ENCODE measurements around the gene SLC10A3.

The SLC10A3 gene

DNA sequence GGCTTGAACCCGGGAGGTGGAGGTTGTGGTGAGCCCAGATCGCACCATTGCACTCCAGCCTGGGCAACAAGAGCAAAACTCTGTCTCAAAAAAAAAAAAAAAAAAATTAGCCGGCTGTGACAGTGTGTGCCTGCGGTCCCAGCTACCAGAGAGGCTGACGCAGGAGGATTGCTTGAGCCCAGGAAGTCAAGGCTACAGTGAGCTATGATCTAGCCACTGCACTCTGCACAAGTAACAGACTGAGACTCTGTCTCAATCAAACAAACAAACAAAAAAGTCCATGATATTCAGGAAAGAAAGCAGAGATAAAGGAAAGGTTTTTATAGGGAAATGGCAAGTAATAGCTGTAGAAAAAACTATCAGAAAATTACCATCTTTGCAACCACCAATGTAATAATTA lies 9.2 kb downstream of the SLC10A3 start:
- Mint-ChIP-seq H3K36me3 (peaks cover 43% of the 10 kb centered on the region), H3K4me1 (peaks cover 14% of the 10 kb centered on the region), H3K4me3 (no peak overlapping the region), H3K27ac (no peak overlapping the region), H3K9me3 (no peaks in the 10 kb centered on the region)
- DNase-seq (ENCODE audit: low spot score in 2 of 2) (no peak), ATAC-seq (no peak)

- peaks cover 18% of the 10 kb centered on the region for H3K4me1 Mint-ChIP-seq
- peak within 1 kb of the TSS; percentile 92 for H3K27ac Mint-ChIP-seq
- H3K4me3 Mint-ChIP-seq: peak within 1 kb of the TSS; percentile 77
Observed at GRCh38 chrX:154478728-154479622, 11.5 kb downstream of the SLC10A3 start, which contains the start of gene LAGE3. LAGE3 (minus strand) TSS chrX:154479281; CDS start chrX:154478915, 366 bp downstream.

DNA sequence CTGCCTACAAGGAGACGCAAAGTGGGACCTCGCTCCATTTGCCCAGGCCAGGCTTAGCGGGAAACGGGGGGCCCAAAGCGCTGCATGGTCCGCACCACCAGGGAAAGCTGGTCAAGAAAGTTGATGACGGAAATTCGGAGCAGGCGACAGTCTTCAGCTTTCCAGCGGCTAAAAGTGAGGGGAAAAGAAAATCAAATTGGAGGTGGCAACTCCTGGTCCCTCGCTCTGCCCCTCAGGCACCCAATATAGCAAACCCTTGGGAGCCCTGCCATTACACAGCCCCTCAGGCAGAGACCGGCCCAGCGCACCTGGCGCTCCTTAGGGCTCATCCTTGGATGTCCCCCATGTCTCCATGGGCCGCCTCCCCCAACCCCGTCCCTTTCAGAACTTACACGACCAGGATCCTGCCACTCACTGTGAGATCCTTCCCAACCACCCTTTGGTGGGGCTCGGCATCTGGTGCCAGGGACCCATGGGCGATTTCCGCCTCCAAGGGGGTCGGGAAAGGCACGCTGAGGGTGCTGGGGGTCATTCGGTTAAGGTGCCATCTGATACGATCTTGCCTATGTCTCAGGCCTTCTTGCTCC lies 12.4 kb downstream of the SLC10A3 start:
- Mint-ChIP-seq H3K36me3 (peaks cover 45% of the 10 kb centered on the region), H3K4me3 (peak overlapping the region; percentile 77), H3K27ac (peak overlapping the region; percentile 92), H3K4me1 (peaks cover 12% of the 10 kb centered on the region), H3K9me3 (no peaks in the 10 kb centered on the region)
- DNase-seq (ENCODE audit: low spot score in 2 of 2): no peak
- ATAC-seq: no peak

More at GRCh38 chrX:154478728-154479622, 11.5 kb downstream of the SLC10A3 start, which contains the start of gene LAGE3:
- peaks cover 48% of the 10 kb centered on the region for H3K36me3 Mint-ChIP-seq
- DNase-seq (ENCODE audit: low spot score in 2 of 2) (peak; percentile 96 to 98), ATAC-seq (peak; percentile 94)
- H3K9me3 Mint-ChIP-seq: no peaks in the 10 kb centered on the region

DNA sequence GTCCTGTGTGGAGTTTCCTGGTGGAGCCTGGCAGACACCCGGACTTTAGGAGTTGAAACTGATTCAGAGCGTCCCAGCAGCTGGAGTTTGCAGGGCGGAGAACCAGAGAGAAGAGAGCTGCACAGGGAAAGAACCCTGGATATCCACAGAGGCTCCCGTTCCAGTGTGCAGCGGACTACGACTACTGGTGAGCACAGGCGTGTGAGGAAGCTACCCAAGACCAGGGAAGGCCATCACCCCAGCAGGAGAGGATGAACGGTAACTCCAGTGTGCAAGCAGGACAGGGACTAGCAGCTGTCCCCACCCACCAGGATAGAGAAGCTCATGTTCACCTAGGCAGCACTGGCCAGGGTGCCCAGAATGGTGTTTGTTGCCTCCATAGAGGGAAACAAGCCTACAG lies 13.6 kb downstream of the SLC10A3 start:
- no peak for ATAC-seq
- Mint-ChIP-seq H3K4me3 (no peak overlapping the region), H3K36me3 (peaks cover 43% of the 10 kb centered on the region)

GRCh38 chrX:154473683-154474082 lies 16.7 kb downstream of the SLC10A3 start:
- Mint-ChIP-seq H3K36me3 (peaks cover 61% of the 10 kb centered on the region), H3K27ac (peak overlapping the region; percentile 81), H3K9me3 (no peaks in the 10 kb centered on the region), H3K4me1 (peaks cover 5% of the 10 kb centered on the region), H3K4me3 (no peak overlapping the region)
- ATAC-seq: no peak
- DNase-seq (ENCODE audit: low spot score in 2 of 2): no peak

More for the DNA sequence above, 13.6 kb downstream of the SLC10A3 start:
- DNase-seq (ENCODE audit: low spot score in 2 of 2): no peak
- no peaks in the 10 kb centered on the region for H3K9me3 Mint-ChIP-seq
- peaks cover 11% of the 10 kb centered on the region for H3K4me1 Mint-ChIP-seq
- H3K27ac Mint-ChIP-seq: no peak overlapping the region

GRCh38 chrX:154472685-154473632 lies 17.5 kb downstream of the SLC10A3 start:
- no peak overlapping the region for H3K4me3 Mint-ChIP-seq
- H3K27ac Mint-ChIP-seq: peak overlapping the region; percentile 81
- ATAC-seq (no peak), DNase-seq (ENCODE audit: low spot score in 2 of 2) (no peak)
- no peaks in the 10 kb centered on the region for H3K9me3 Mint-ChIP-seq
- peaks cover 61% of the 10 kb centered on the region for H3K36me3 Mint-ChIP-seq
- peaks cover 5% of the 10 kb centered on the region for H3K4me1 Mint-ChIP-seq

- peaks cover 5% of the 10 kb centered on the region for H3K4me1 Mint-ChIP-seq
- peaks cover 60% of the 10 kb centered on the region for H3K36me3 Mint-ChIP-seq
- DNase-seq (ENCODE audit: low spot score in 2 of 2) (no peak), ATAC-seq (no peak)
- H3K4me3 Mint-ChIP-seq: no peak overlapping the region
- H3K9me3 Mint-ChIP-seq: no peaks in the 10 kb centered on the region
- H3K27ac Mint-ChIP-seq: no peak overlapping the region
Observed at GRCh38 chrX:154471839-154472684, 18.4 kb downstream of the SLC10A3 start.

DNA sequence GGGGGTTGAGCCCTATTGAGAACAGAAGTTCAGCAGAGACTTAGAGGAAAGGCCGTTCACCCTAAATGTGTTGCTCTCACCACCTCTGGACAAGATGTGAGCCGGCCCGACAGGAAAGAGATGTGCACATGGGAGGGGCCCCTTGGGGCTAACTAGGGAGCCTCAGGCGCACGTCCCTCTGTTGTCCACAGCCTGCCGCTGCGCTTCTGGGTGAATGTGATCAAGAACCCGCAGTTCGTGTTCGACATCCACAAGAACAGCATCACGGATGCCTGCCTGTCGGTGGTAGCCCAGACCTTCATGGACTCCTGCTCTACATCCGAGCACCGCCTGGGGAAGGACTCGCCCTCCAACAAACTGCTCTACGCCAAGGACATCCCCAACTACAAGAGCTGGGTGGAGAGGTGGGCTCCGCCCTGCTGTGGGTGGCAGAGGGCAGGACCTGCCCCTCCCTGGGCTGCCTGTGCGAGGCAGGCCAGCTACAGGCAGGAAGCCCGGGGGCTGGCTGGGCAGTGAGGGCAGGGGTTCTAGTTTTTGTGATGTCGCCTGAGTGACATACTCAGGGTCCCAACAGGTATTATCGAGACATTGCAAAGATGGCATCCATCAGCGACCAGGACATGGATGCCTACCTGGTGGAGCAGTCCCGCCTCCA lies 19.4 kb downstream of the SLC10A3 start:
- ATAC-seq: no peak
- peaks cover 5% of the 10 kb centered on the region for H3K4me1 Mint-ChIP-seq
- no peak overlapping the region for H3K27ac Mint-ChIP-seq
- H3K9me3 Mint-ChIP-seq: no peaks in the 10 kb centered on the region
- no peak overlapping the region for H3K4me3 Mint-ChIP-seq
- no peak for DNase-seq (ENCODE audit: low spot score in 2 of 2)
- peaks cover 65% of the 10 kb centered on the region for H3K36me3 Mint-ChIP-seq

- no peak overlapping the region for H3K4me3 Mint-ChIP-seq
- ATAC-seq (no peak), DNase-seq (ENCODE audit: low spot score in 2 of 2) (no peak)
- peaks cover 2% of the 10 kb centered on the region for H3K4me1 Mint-ChIP-seq
- peaks cover 68% of the 10 kb centered on the region for H3K36me3 Mint-ChIP-seq
- no peaks in the 10 kb centered on the region for H3K9me3 Mint-ChIP-seq
- H3K27ac Mint-ChIP-seq: no peak overlapping the region
Observed at GRCh38 chrX:154470434-154470833, 20.0 kb downstream of the SLC10A3 start.

DNA sequence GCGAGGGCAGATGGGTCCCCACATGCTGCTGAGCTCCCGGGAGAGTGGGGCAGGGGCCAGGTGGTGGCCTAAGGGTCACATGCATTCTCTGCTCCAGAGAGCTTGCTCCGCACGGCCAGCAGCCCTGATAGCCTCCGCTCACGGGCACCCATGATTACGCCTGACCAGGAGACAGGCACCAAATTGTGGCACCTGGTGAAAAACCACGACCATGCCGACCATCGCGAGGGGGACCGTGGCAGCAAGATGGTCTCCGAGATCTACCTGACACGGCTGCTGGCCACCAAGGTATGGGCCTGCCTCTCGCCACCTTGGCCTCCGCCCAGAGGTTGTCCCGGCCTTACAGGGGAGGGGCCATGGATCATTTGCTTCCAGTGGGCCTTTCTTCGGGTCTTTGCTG lies 20.5 kb downstream of the SLC10A3 start:
- no peak for ATAC-seq
- no peaks in the 10 kb centered on the region for H3K9me3 Mint-ChIP-seq
- no peaks in the 10 kb centered on the region for H3K4me1 Mint-ChIP-seq
- peaks cover 66% of the 10 kb centered on the region for H3K36me3 Mint-ChIP-seq
- DNase-seq (ENCODE audit: low spot score in 2 of 2): no peak
- no peak overlapping the region for H3K4me3 Mint-ChIP-seq
- H3K27ac Mint-ChIP-seq: no peak overlapping the region

DNA sequence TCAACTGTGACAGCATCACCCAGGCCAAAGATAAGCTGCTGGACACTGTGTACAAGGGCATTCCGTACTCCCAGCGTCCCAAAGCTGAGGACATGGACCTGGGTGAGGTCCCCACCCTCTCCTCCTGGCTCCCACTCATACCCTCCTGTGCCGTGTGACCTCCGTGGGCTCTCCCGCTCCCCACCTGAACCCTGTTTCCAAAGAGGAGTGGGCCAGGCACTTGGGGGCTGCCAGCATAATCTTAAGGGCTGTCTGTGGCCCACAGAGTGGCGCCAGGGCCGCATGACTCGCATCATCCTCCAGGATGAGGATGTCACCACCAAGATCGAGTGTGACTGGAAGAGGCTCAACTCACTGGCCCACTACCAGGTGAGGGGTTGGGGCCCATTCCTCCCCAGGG lies 21.3 kb downstream of the SLC10A3 start:
- H3K4me1 Mint-ChIP-seq: no peaks in the 10 kb centered on the region
- H3K9me3 Mint-ChIP-seq: no peaks in the 10 kb centered on the region
- DNase-seq (ENCODE audit: low spot score in 2 of 2) (no peak), ATAC-seq (no peak)
- H3K36me3 Mint-ChIP-seq: peaks cover 59% of the 10 kb centered on the region
- no peak overlapping the region for H3K4me3 Mint-ChIP-seq
- no peak overlapping the region for H3K27ac Mint-ChIP-seq

DNA sequence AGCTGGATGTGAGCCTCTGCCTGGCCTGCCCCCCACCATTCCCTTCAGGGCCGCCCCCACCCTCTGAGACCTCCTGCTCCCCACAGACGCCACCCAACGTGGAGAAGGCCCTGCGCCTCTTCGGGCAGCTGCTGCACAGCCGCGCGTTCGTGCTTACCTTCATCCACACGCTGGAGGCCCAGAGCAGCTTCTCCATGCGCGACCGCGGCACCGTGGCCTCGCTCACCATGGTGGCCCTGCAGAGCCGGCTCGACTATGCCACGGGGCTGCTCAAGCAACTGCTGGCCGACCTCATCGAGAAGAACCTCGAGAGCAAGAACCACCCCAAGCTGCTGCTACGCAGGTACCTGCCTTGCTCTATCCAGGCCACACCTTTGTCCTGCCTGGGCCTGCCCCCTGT lies 22.2 kb downstream of the SLC10A3 start:
- peaks cover 52% of the 10 kb centered on the region for H3K36me3 Mint-ChIP-seq
- ATAC-seq (no peak), DNase-seq (ENCODE audit: low spot score in 2 of 2) (no peak)
- no peak overlapping the region for H3K27ac Mint-ChIP-seq
- no peaks in the 10 kb centered on the region for H3K9me3 Mint-ChIP-seq
- no peaks in the 10 kb centered on the region for H3K4me1 Mint-ChIP-seq
- no peak overlapping the region for H3K4me3 Mint-ChIP-seq

- no peak overlapping the region for H3K4me3 Mint-ChIP-seq
- ATAC-seq (no peak), DNase-seq (ENCODE audit: low spot score in 2 of 2) (no peak)
- H3K4me1 Mint-ChIP-seq: no peaks in the 10 kb centered on the region
- H3K27ac Mint-ChIP-seq: no peak overlapping the region
- no peaks in the 10 kb centered on the region for H3K9me3 Mint-ChIP-seq
- H3K36me3 Mint-ChIP-seq: peaks cover 57% of the 10 kb centered on the region
Observed at GRCh38 chrX:154467556-154467955, 22.9 kb downstream of the SLC10A3 start.

DNA sequence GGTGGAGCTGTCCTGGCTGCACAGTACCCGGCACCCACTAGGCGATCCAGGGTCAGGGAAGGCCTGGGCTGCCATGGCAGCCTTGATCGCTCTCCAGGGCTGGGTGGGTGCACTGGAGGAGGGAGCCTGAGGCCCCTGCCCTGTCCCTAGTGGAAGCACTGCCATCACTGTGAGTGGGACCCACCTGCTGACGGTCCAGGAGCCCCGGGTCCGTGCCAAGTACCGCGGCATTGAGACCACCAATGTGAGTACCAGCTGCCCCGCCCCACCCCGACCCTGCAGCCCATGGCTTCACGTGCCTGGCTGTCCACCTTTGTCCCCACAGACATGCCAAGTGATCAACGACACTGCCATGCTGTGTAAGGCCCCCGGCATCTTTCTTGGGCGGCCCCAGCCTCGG lies 23.5 kb downstream of the SLC10A3 start:
- Mint-ChIP-seq H3K4me1 (peaks cover 3% of the 10 kb centered on the region), H3K36me3 (peaks cover 60% of the 10 kb centered on the region), H3K4me3 (no peak overlapping the region), H3K9me3 (no peaks in the 10 kb centered on the region), H3K27ac (no peak overlapping the region)
- ATAC-seq (no peak), DNase-seq (ENCODE audit: low spot score in 2 of 2) (no peak)

Measured in stimulated activated effector memory CD8-positive, alpha-beta T cell treated with anti-CD3 and anti-CD28 coated beads, Interleukin-12 subunit alpha, Interleukin-12 subunit beta, amount 100 ng/mL, for 72 hours (primary cell).